Muscle of back (tissue), 11 donors: Measurements from ENCODE around the gene MRPS22. TPM values are rescaled to one million over a fixed set of nuclear protein-coding genes. Genes with fewer than 3 reads are reported as not detected.
"Not testable (repeated sequence)": the region's sequence is repeated elsewhere in the genome, so short reads cannot be mapped to it uniquely, and the experiment has no call there.

Experiments
- DNase-seq, 3 donors: peaks; one replicate each; pipeline versions ENCODE4 v3.0.0 to v3.0.0-alpha.2; 2013
- polyA plus RNA-seq, 10 donors: library from polyadenylated mRNA; unstranded; fragments of 120-200 nt; gene quantifications; one replicate each; pipeline ENCODE4 v1.2.1, GENCODE V29; 2013; ENCODE audit not compliant: insufficient read length in 10 of 10

Gene MRPS22
- polyA plus RNA-seq, 10 donors: 42.9 to 56.6 (median 48.6) TPM

DNA sequence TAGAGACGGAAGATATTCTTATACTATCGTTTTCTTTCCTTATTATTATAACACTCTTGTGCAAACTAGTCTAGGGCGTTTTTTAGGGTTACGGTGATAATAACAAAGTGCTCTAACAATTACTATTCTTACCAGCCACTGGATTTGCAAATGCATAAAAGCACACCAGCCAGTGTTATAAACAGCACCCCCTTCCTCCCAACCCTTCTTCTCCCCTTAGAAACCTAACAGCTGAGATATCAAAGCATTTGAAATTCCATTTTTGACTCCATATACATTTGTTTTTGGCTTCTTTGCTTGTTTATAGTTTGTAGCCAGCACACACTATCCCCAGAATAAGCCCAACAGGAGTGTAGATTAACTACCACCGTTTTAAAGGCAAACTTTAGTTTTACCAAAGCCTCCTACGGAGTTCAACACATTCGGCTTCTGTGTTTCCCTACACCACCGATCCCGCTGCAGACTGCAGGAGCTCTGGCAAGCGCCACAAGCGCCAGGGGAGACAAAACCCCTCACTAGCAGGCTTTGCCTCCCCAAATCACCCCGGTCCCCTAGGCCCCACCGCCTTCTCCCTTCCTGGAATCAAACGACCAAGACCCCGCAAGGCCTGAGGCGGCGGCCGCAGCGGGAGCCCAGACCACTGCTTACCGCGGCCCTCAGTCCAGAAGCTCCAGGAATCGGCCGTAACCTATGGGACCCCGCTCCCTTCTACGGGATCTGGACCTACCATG lies 45.2 kb downstream of the MRPS22 start:
- DNase-seq: no peak

DNA sequence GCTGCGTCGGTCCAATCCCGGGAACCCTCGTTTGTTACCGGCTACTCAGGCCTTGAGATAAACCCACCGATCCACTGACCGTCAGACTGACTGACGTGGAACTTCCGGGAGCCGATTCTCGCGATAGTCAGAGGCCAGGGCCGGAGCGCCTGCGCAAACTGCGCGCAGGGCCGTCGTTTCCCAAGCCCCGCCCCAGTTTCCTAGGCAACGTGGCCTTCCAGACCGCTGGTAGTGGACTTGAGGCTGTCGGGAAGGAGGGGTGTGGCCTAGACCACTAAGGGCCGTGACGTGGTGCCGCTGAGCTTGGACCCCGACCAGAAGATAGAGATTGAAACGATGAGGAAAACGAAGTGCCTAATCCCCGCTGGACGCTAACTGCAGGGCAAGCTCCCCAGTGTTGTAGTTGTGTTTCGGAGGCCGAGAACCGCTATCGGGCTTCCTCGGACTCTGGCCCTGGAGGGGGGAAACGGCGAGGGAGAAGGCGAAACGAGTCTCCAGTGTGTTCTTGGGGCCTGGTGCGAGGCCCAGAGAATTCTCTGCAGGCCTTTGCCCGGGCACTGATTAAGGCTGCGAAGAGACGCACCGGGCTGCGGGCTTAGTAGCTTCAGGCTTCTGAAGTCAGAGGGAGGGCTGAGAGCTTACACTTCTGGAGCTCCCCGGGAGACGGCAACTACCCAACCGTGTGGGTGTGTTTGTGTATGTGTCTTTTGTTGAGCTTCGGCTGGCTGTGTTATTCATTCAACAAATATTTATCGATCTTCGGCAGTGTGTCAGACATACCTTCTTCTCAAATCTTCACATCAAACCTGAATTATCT lies 45.9 kb downstream of the MRPS22 start, which contains the start of gene COPB2:
Gene COPB2 (minus strand): TSS at position 96 of the 817 bp plus-strand sequence. CDS start 97 bp downstream, outside the sequence.
- peak; percentile 99 to 100 (median 100) for DNase-seq

DNA sequence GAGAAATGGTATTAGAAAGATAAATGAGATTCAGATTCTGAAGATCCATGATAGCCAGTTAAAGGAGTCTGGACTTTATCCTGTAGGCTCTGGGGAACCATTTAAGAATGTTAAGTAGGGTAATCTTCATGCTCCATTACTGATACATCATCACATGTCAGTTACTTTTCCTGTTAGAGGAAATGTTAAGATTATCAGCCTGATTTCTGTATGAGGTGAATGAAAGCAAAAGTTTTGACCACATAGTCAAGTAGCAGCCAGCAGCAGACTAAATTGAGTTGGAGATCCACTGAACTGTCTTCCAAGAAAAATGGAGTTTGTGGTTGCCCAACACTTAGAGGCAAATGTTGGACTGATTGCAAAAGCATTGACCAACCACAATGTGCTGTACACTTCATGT lies 50.3 kb downstream of the MRPS22 start:
- no peak for DNase-seq

DNA sequence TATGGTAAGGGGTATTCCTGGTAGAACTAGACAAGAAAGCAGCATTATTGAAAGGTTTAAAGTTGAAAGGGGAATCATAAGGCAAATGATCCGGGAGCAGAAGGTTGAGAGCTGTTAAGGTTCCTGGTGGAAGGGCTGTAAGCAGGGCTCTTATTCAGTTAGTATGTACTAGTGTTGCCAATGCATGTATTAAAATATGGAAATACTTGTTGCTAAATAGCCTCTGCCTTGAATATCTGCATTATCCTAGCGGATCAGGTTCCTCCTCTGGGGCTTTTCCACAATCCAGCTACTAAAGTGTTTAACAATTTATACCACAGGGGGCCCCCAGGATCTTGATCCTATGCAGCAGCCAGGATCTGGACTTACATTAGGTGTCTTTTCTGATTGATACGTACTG lies 52.9 kb downstream of the MRPS22 start:
- no peak for DNase-seq

DNA sequence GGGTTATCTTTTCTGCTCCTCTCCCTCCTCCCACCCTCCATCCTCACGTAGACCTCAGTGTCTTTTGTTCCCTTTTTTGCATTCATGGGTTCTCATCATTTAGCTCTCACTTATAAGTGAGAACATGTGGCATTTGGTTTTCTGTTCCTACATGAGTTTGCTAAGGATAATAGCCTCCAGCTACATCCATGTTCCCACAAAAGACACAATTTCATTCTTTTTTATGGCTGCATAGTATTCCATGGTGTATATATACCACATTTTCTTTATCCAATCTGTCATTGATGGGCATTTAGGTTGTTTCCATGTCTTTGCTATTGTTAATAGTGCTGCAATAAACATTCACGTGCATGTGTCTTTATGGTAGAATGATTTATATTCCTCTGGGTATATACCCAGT lies 57.3 kb downstream of the MRPS22 start:
- not testable (repeated sequence) for DNase-seq

Other genes starting within 250 kb of the MRPS22 start
- 100 to 1,000 TPM; 101 to 140 (median 107) TPM for gene COPB2, start 45.6 kb downstream of the MRPS22 start, polyA plus RNA-seq
- under 1 TPM in 4 of 10 donors, not detected in 6; 0.30 to 0.53 (median 0.38) TPM for gene RBP2, start 132.5 kb downstream of the MRPS22 start, polyA plus RNA-seq
- 100 to 1,000 TPM in 2 of 10 donors, 10 to 100 TPM in 8; 60.4 to 110 (median 84.9) TPM for gene RBP1, start 195.7 kb downstream of the MRPS22 start, polyA plus RNA-seq